Sigmoid colon (tissue), 7 donors: Measurements from ENCODE around the gene CACNG7. TPM values are rescaled to one million over a fixed set of nuclear protein-coding genes. Genes with fewer than 3 reads are reported as not detected.

ENCODE experiments used
- DNase-seq: peaks from one replicate; pipeline ENCODE4 v3.0.0-alpha.2; 2019
- H3K27ac ChIP-seq, 4 donors: fragments of 200-600 bp; sonication (generic); one replicate each; pipeline ENCODE4 v1.5.1; 2016 to 2019; ENCODE audit warnings: mild to moderate bottlenecking in 1 of 4
- H3K27me3 ChIP-seq, 3 donors: fragments of 200-600 bp; sonication (generic); one replicate each; pipeline ENCODE4 v1.5.1; 2019; ENCODE audit warnings: mild to moderate bottlenecking in 1 of 3
- H3K36me3 ChIP-seq, 4 donors: fragments of 200-600 bp; sonication (generic); one replicate each; pipeline ENCODE4 v1.5.1; 2016 to 2019
- H3K4me1 ChIP-seq, 4 donors: fragments of 200-600 bp; sonication (generic); one replicate each; pipeline ENCODE4 v1.5.1; 2017 to 2019
- H3K4me3 ChIP-seq, 4 donors: fragments of 200-600 bp; sonication (generic); one replicate each; pipeline ENCODE4 v1.5.1; 2017 to 2019; ENCODE audit warnings: mild to moderate bottlenecking in 2 of 4, moderate library complexity in 1 of 4
- H3K9me3 ChIP-seq, 4 donors: fragments of 200-600 bp in 3 of 4; sonication (generic) in 3 of 4; one replicate each; pipeline versions ENCODE4 v1.5.1 to v1.6.1; 2013 to 2019
- EP300 ChIP-seq, 4 donors: sonication (generic); formaldehyde crosslinking; IDR thresholded peaks; one replicate each; pipeline ENCODE4 v1.6.1; 2017; ENCODE audit warnings: antibody characterized with exemption in 4 of 4
- POLR2A ChIP-seq, 2 donors: fragments of 450-650 bp; IDR thresholded peaks; one replicate each; pipeline ENCODE4 v1.6.1; 2016; ENCODE audit warnings: antibody characterized with exemption in 2 of 2, mild to moderate bottlenecking in 2 of 2, moderate library complexity in 2 of 2
- POLR2AphosphoS5 ChIP-seq, 4 donors: sonication (generic); formaldehyde crosslinking; IDR thresholded peaks; one replicate each; pipeline ENCODE4 v1.6.1; 2017; ENCODE audit warnings: antibody characterized with exemption in 4 of 4
- WGBS, 2 donors: extraction: QIAGEN DNeasy Blood & Tissue Kit; methylation state at CpG; one replicate each; pipeline ENCODE4 v1.1.7; 2013; 5-methylcytosine and 5-hydroxymethylcytosine counted together
- intact Hi-C: fragments of 100-400 bp; cut with DNase I; formaldehyde crosslinking; loops from one replicate; pipeline ENCODE4 v1.15.1; 2023
- polyA plus RNA-seq, 3 donors: library from polyadenylated mRNA; stranded (reverse); fragments of 200-250 nt; gene quantifications; one replicate each; pipeline ENCODE4 v1.2.3, GENCODE V29; 2013
- total RNA-seq, 4 donors: library from RNA; depleted of rRNA; stranded (reverse); fragments of >200 nt; gene quantifications; one replicate each; pipeline ENCODE4 v1.1.0, GENCODE V29; 2016
- TF ChIP-seq, protein P1 (sequence below), 4 experiments: fragments of 450-650 bp in 3 of 4; fragments of 200-600 bp in 1 of 4; IDR thresholded peaks; one replicate each; pipeline ENCODE4 v1.5.1; 2016 to 2019; ENCODE audit warnings: antibody characterized with exemption in 4 of 4, mild to moderate bottlenecking in 3 of 4, moderate library complexity in 2 of 4
- donor health status: healthy with polysubstance abuse.
- donor health status: Bipolar disorder and iron deficiency.
- donor health status: healthy.

CACNG7 gene
- total and polyA plus RNA-seq, 7 donors: 0.20 TPM; not detected in 6

DNA sequence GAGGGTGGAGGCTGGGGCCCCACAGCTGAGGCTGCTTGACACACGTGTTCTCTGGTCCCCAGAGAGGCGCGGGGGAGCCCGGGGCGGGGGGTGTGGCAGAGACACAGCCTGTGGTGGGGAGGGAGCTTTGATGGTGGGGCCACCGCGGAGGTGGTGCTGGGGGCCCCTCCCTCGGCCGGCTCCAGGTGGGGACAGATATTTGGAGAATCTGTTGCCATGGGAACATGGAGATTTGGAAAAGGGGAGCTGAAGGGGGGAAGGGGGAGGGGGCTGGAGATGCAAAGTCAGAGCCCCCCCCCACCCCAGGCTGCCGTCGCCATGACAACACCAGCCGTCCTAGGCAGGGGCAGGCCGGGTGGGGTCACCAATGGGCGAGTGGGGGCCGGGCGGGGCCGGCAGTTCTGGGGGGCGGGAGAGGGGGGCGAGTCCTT lies 25.8 kb upstream of the CACNG7 start:
- intact Hi-C loops: loop anchor here (5.0 kb wide), 1 partner anchor 94 kb away; no protein-coding TSS in a partner anchor
- Histone ChIP-seq H3K27ac (no peak overlapping the region), H3K4me3 (no peak overlapping the region), H3K27me3 (peaks cover 26 to 68% (median 34%) of the 10 kb centered on the region in 3 donors), H3K36me3 (no peaks in the 10 kb centered on the region), H3K9me3 (no peaks in the 10 kb centered on the region), H3K4me1 (peaks cover 0 to 31% (median 26%) of the 10 kb centered on the region in 4 donors)
- no peak for TF ChIP-seq POLR2A (IDR thresholded peaks at IDR 0.05)
- no peak for TF ChIP-seq EP300 (IDR thresholded peaks at IDR 0.05)
- TF ChIP-seq POLR2AphosphoS5 (IDR thresholded peaks at IDR 0.05): no peak
- TF ChIP-seq, protein P1, sequence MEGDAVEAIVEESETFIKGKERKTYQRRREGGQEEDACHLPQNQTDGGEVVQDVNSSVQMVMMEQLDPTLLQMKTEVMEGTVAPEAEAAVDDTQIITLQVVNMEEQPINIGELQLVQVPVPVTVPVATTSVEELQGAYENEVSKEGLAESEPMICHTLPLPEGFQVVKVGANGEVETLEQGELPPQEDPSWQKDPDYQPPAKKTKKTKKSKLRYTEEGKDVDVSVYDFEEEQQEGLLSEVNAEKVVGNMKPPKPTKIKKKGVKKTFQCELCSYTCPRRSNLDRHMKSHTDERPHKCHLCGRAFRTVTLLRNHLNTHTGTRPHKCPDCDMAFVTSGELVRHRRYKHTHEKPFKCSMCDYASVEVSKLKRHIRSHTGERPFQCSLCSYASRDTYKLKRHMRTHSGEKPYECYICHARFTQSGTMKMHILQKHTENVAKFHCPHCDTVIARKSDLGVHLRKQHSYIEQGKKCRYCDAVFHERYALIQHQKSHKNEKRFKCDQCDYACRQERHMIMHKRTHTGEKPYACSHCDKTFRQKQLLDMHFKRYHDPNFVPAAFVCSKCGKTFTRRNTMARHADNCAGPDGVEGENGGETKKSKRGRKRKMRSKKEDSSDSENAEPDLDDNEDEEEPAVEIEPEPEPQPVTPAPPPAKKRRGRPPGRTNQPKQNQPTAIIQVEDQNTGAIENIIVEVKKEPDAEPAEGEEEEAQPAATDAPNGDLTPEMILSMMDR (IDR thresholded peaks at IDR 0.05): no peak
- no peak for DNase-seq
- 2 to 4% methylated on average over 18 to 19 of the region's 19 CpGs for WGBS, 2 donors

DNA sequence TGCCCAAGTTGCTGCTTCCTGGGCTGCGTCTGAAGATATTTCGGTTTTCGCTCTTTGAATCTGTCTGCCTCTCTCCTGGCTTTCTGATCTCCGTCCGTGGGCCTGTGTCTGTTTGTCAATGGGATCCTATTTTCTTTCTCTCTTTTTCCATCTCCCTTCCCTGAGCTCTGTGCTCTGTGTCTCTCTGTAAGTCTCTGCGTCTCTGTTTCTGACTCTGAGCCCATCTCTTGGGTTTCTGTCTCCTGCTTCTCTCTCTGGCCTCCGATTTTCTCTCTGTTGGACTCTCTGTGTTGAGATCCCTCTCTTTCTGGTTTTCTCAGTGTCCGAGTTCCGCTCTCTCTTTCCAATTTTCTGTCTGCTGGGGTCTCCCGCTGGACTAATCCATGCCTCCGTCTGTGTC lies 25.3 kb upstream of the CACNG7 start:
- H3K27ac ChIP-seq: no peak overlapping the region
- H3K36me3 ChIP-seq: no peaks in the 10 kb centered on the region
- peaks cover 0 to 31% (median 23%) of the 10 kb centered on the region in 4 donors for H3K4me1 ChIP-seq
- intact Hi-C loops: loop anchor here (5.0 kb wide), 1 partner anchor 94 kb away; no protein-coding TSS in a partner anchor
- H3K27me3 ChIP-seq: peaks cover 26 to 66% (median 34%) of the 10 kb centered on the region in 3 donors
- no peaks in the 10 kb centered on the region for H3K9me3 ChIP-seq
- no peak overlapping the region for H3K4me3 ChIP-seq
- 21 to 30% methylated on average over 11 of the region's 11 CpGs for WGBS, 2 donors
- TF ChIP-seq POLR2AphosphoS5 (IDR thresholded peaks at IDR 0.05) (no peak), EP300 (IDR thresholded peaks at IDR 0.05) (no peak), POLR2A (IDR thresholded peaks at IDR 0.05) (no peak)
- TF ChIP-seq, protein P1 (IDR thresholded peaks at IDR 0.05): no peak
- no peak for DNase-seq

DNA sequence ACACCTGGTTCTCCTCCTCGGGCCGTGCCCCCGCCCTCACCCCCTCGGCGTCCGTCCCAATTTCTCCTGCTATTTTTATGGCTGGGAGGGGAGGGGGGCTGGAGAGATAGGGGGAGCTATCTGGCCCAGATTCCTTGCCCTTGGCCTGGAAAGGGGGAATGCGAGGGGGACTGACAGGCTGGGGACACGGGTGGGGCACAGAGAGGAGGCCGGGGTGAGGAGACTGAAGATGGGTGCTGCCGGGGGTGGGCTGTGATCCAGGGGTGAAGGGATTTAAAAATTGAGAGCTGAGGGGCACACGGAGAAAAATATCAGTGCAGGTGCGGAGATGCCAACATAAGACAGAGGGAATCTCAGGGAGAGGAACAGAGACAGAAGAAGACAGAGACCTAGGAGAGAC lies 24.8 kb upstream of the CACNG7 start:
- no peaks in the 10 kb centered on the region for H3K9me3 ChIP-seq
- H3K4me3 ChIP-seq: no peak overlapping the region
- intact Hi-C loops: loop anchor here (5.0 kb wide), 1 partner anchor 93 kb away; no protein-coding TSS in a partner anchor
- H3K27ac ChIP-seq: no peak overlapping the region
- no peaks in the 10 kb centered on the region for H3K36me3 ChIP-seq
- DNase-seq: no peak
- peaks cover 0 to 25% (median 19%) of the 10 kb centered on the region in 4 donors for H3K4me1 ChIP-seq
- 23 to 34% methylated on average over 12 of the region's 12 CpGs for WGBS, 2 donors
- TF ChIP-seq EP300 (IDR thresholded peaks at IDR 0.05) (no peak), POLR2AphosphoS5 (IDR thresholded peaks at IDR 0.05) (no peak), POLR2A (IDR thresholded peaks at IDR 0.05) (no peak)
- TF ChIP-seq, protein P1 (IDR thresholded peaks at IDR 0.05): no peak
- peaks cover 26 to 61% (median 32%) of the 10 kb centered on the region in 3 donors for H3K27me3 ChIP-seq

DNA sequence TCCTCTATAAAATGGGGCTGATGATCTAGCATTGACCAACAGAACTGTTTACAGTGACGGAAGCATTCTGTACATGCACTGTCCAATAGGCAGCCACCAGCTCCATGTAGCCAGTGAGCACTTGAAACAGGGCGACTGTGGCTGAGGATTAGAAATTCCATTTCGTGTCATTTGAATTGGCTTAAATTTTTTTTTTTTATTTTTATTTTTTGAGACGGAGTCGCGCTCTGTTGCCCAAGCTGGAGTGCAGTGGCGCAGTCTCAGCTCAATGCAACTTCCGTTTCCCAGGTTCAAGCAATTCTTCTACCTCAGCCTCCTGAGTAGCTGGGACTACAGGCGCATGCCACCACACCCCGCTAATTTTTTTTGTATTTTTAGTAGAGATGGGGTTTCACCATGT lies 24.0 kb upstream of the CACNG7 start:
- TF ChIP-seq POLR2A (IDR thresholded peaks at IDR 0.05) (no peak), EP300 (IDR thresholded peaks at IDR 0.05) (no peak)
- 93 to 94% methylated on average over 10 of the region's 10 CpGs for WGBS, 2 donors
- Histone ChIP-seq H3K9me3 (no peaks in the 10 kb centered on the region), H3K27me3 (peaks cover 29 to 59% (median 32%) of the 10 kb centered on the region in 3 donors), H3K27ac (no peak overlapping the region), H3K36me3 (no peaks in the 10 kb centered on the region), H3K4me3 (no peak overlapping the region), H3K4me1 (peaks cover 0 to 25% (median 17%) of the 10 kb centered on the region in 4 donors)
- no peak for DNase-seq
- intact Hi-C loops: no loop called here

DNA sequence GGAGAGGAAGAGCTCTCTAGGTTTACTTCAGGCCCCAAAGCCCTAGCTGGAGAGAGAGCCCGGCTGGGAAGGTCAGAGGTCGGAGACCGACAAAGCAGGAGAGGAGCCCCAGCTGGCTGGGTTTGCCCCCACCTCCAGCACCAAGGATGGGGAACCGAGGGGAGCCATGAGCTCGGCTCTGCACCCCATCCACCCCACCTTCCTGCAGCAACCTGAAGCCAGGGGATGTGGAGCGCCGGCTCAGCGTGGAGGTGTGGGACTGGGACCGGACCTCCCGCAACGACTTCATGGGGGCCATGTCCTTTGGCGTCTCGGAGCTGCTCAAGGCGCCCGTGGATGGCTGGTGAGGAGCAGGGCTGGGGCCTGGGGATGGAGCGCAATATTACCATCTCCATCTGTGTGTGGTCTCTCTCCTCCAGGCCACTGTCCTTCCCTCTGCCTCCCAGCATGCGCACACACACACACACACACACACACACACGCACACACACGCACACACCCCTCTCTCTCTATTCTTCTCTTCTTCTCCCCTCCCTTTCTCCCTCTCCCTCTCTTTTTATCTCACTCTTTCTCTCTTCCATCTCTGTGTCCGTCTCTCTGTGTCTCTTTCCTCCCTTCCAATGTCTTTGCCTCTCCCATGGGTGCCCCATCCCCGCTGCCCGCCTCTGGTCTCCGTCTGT lies 16.6 kb upstream of the CACNG7 start:
- peaks cover 10 to 78% (median 46%) of the 10 kb centered on the region in 3 donors for H3K27me3 ChIP-seq
- H3K4me1 ChIP-seq: peaks cover 0 to 6% (median 5%) of the 10 kb centered on the region in 4 donors
- no peaks in the 10 kb centered on the region for H3K9me3 ChIP-seq
- intact Hi-C loops: no loop called here
- no peaks in the 10 kb centered on the region for H3K36me3 ChIP-seq
- TF ChIP-seq, protein P1 (IDR thresholded peaks at IDR 0.05): no peak
- TF ChIP-seq EP300 (IDR thresholded peaks at IDR 0.05) (no peak), POLR2AphosphoS5 (IDR thresholded peaks at IDR 0.05) (no peak), POLR2A (IDR thresholded peaks at IDR 0.05) (no peak)
- 76 to 84% methylated on average over 23 of the region's 23 CpGs for WGBS, 2 donors
- no peak overlapping the region for H3K27ac ChIP-seq
- no peak for DNase-seq
- H3K4me3 ChIP-seq: no peak overlapping the region
